NCI-H1092 (cell line): Measurements from ENCODE around the gene ERC1.

Source experiments
- DNase-seq: peaks from one replicate; lab custom pipeline; 2025; lab: John Stamatoyannopoulos, UW

Gene ERC1

GRCh38 chr12:990661-991349 lies at the start of gene ERC1:
TSS of gene ERC1 (plus strand) at chr12:991223. CDS start at chr12:1027904, 36,681 bp downstream.
- peak; percentile 91 for DNase-seq

- no peak for DNase-seq
Observed at GRCh38 chr12:943051-943450, 48.0 kb upstream of the ERC1 start.

- DNase-seq = no peak
Observed at GRCh38 chr12:944211-944610, 46.8 kb upstream of the ERC1 start.

GRCh38 chr12:946212-946611 lies 44.8 kb upstream of the ERC1 start:
- no peak for DNase-seq

DNA sequence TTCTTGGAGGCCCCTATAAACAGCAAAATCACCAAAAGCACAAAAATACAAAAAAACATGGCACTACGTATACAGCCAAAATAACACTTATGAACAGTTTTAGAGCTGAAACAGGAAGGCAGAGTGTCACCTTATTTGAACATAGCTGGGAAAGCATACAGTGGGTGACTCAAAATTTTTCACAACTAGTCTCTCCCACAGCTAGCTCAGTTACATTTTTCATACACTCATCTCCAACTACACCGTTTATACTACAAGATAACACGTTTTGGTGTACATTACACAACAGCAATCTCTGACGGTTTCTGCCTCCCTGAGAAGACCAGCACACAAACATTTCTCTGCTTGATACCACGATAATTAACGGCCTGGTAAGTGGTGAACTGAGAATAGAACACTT lies 44.4 kb upstream of the ERC1 start:
- DNase-seq = no peak

DNA sequence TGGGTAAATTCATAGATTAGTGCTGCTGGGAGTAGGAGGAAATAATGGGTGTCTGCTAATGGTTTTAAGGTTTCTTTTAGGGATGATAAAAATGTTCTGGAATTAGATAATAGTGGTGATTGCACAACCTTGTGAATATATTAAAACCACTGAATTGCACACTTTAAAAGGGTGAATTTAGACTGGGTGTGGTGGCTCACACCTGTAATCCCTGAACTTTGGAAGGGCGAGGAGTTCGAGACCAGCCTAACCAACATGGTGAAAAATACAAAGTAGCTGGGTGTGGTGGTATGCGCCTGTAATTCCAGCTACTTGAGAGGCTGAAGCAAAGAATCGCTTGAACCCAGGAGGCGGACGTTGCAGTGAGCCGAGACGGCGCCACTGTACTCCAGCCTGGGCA lies 42.8 kb upstream of the ERC1 start:
- DNase-seq = no peak

DNA sequence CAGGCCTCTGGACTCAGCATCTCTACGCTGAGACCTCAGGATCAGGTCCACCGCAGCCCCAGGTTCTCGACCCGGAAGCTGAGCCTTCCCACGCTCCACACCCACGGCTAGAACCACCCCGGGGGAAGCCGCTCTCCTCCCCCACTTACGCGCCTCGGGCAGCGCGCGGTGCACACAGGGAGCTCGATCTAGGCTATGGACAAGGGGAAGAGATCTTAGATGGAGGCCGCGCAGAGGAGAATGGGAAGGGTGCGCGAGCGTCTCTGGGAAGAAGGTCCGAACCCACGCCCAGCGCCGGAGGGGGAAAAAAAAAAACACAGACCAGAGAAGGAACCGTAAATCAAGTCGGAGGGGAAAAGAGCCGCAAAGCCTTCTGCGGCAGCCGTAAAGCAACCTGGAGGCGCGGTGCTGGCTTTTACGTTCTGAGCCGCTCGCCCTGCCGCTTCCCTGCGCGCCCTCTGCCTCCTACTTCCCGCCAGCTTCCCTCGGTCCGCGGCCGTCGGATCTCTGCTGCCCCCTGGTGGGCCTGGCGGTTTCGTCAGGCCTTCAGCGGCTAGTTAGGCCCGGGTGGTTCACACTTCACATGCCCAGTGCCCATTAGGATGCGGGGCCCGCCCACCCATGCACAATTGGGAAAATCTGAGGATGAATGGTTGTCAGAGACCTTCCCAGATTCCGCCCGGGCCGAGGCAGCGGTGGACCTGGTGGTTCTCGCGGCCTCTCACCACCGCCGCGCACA lies 41.4 kb upstream of the ERC1 start, which contains the start of gene RAD52:
Gene RAD52, minus strand, starts transcription at position 242 of the 739 bp plus-strand sequence. CDS start 16,636 bp downstream, outside the sequence.
- DNase-seq = peak; percentile 99

- DNase-seq = no peak
Observed at GRCh38 chr12:951176-951575, 39.8 kb upstream of the ERC1 start.

- DNase-seq = no peak
Observed at GRCh38 chr12:953776-954175, 37.2 kb upstream of the ERC1 start.

GRCh38 chr12:954741-955140 lies 36.3 kb upstream of the ERC1 start:
- no peak for DNase-seq

DNA sequence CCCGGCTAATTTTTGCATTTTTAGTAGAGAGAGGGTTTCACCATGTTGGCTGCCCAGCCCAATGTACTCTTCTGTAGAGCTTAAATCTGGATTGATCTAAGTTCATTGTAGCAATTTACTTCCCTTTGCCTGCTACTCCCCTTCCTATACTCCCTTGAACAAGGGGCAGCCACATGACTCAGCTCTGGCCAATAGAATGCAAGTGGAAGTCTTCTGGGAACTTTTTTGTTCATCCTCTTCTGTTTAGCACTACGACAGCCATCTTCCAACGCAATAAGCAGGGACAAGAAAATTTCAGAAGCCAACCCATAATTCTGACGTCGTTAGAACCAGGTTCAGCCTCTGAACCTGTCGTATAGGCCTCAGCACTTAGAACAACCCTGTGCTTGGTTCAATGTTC lies 35.1 kb upstream of the ERC1 start:
- no peak for DNase-seq

- no peak for DNase-seq
Observed at GRCh38 chr12:958588-959123, 32.4 kb upstream of the ERC1 start.

DNA sequence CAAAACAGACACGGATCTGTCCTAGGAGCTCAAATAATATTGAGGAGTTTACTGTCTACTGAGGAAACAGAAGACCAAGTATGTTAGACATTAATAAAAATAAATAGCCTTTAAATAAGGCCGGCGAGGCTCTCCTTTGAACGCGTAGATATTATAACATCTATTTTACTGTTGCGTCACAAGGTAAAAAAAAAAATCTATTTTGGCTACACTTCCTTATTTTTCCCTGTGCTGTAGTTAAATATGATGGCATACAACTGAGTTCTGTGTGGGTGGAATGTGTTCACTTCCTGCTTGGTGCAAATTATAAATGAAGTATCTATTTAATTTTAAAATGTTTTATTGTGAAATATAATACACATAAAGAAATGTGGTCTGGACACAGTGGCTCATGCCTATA lies 24.3 kb upstream of the ERC1 start:
- no peak for DNase-seq

DNA sequence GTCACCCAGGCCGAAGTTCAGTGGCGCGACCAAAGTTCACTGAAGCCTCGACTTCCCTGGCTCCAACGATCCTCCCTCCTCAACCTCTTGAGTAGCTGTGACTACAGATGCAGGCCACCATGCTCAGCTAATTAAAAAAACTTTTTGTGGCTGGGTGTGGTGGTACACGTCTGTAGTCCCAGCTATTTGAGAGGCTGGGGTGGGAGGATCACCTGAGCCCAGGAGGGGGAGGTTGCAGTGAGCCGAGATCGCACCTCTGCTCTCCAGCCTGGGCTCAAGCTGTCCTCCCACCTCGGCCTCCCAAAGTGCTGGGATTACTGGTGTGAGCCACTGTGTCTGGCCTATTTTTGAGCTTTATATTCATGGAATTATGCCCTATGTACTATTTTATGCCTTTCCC lies 23.4 kb upstream of the ERC1 start:
- no peak for DNase-seq

GRCh38 chr12:968545-968944 lies 22.5 kb upstream of the ERC1 start:
- no peak for DNase-seq

DNA sequence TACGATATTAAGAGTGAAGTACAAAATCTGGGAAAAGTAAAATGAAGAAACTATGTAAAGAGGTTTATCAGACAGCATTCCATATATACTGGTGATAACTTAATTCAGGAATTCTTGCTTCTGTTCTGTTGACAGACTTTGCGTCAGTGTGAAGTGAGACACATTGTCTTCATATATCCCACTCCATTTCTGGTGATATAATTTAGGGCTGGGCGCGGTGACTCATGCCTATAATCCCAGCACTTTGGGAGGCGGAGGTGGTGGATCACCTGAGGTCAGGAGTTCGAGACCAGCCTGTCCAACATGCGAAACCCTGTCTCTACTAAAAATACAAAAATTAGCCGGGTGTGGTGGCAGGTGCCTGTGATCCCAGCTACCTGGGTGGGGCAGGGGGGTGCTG lies 21.2 kb upstream of the ERC1 start:
- no peak for DNase-seq

DNA sequence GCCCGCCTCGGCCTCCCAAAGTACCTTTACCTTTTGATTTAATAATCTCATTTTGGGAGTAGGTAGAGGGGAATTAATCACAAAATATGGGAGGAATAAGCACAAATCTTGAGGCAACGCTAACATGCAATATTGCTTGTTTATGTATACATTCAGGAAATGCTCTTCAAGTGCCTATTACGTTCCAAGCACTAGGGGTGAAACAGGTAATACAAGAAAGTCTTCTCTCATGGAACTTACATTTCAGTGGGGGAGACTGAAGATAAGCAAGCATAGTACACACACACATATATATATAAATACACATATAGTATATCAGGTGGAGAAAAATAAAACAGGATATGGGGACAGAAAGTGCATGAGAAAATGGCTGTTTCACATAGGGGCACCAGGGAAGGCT lies 19.0 kb upstream of the ERC1 start:
- DNase-seq = no peak

GRCh38 chr12:974271-974862 lies 16.7 kb upstream of the ERC1 start:
- no peak for DNase-seq

GRCh38 chr12:976644-977043 lies 14.4 kb upstream of the ERC1 start:
- DNase-seq = no peak

DNA sequence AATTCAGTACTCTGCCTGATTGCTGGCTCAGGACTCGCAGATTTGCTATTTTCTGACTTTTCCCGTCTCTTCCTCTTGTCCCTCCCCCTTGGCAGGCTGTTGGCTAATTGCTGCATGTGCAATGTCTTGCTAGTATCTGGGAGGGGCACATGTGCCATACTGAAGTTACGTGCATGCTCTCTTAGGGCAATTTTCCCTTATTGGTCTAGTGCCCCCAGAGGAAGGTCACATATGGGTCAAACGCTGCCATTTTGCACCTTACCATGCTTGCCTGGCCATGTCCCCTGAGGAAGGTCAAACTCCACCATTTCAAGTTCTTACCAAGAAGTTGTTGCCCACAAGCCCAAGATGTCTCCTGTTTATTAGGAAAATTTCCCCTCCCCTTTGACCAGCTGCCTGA lies 13.9 kb upstream of the ERC1 start:
- no peak for DNase-seq

DNA sequence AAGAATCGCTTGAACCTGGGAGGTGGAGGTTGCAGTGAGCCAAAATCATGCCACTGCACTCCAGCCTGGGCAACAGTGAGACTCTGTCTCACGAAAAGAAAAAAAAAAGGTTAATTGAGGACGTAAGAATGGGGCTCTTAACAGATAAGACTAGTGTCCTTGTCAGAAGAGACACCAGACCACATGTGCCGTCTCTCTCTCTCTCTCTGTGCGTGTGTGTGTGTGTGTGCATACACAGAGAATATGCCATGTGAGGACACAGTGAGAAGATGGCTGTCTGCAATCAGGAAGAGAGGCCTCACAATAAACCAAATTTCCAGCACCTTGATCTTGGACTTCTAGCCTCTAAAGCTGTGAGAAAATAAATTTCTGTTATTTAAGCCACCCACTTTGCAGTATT lies 11.7 kb upstream of the ERC1 start:
- DNase-seq = no peak

GRCh38 chr12:981176-981828 lies 9.7 kb upstream of the ERC1 start:
- DNase-seq = no peak
